NCI-H82 treated with DMSO at 0.1 percent for 48 hours (cell line): ENCODE measurements around the gene NRXN3.
"Not testable (repeated sequence)": the region's sequence is repeated elsewhere in the genome, so short reads cannot be mapped to it uniquely, and the experiment has no call there.

Source experiments
- DNase-seq: peaks from one replicate; lab custom pipeline; 2025; ENCODE audit not compliant: unreplicated experiment; lab: John Stamatoyannopoulos, UW

The NRXN3 gene

DNA sequence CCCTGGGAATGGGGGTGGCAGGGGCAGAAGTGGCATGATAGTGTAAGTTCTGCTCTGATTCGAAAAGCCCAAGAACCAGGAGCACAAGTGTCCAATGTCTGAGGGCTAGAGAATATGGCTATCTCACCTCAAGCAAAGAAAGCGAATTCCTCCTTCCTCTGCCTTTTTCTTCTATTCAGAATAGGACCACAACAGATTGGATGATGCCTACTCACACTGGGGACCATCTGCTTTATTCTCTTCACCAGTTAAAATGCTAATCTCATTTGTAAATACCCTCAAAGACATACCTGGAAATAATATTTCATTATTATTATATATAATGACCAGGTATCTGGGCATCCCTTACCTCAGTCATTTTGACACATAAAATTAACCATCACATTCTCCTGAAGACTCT is 808.7 kb downstream of the NRXN3 start:
- no peak for DNase-seq

DNA sequence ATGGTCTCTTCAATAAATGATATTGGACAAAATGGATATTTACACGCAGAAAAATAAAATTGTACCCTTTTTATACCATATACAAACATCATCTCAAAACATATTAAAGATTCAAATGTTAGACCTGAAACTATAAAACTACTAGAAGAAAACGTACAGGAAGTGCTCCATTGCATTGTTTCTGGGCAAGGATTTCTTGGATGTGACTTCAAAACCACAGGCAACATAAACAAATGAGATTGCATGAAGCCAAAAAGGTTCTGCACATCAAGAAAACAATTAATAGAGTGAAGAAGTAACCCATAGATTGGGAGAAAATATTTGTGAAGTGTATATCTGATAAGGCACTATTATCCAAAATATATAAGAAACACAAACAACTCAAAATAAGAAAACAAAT is 812.4 kb downstream of the NRXN3 start:
- no peak for DNase-seq

DNA sequence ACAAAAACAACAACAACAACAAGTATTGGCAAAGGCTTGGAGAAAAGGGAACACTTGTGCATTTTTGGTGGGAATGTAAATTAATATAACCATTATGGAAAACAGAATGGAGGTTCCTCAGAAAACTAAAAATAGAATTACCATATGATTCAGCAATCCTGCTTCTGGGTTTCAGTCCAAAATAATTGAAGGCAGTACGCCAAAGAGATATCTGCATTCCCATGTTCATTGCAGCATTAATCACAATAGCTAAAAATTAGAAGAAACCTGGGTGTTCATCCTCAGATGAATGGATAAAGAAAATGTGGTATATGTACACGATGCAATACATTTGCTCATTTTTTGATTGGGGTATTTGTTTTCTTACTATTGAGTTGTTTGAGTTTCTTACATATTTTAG is 813.0 kb downstream of the NRXN3 start:
- DNase-seq, result no peak

DNA sequence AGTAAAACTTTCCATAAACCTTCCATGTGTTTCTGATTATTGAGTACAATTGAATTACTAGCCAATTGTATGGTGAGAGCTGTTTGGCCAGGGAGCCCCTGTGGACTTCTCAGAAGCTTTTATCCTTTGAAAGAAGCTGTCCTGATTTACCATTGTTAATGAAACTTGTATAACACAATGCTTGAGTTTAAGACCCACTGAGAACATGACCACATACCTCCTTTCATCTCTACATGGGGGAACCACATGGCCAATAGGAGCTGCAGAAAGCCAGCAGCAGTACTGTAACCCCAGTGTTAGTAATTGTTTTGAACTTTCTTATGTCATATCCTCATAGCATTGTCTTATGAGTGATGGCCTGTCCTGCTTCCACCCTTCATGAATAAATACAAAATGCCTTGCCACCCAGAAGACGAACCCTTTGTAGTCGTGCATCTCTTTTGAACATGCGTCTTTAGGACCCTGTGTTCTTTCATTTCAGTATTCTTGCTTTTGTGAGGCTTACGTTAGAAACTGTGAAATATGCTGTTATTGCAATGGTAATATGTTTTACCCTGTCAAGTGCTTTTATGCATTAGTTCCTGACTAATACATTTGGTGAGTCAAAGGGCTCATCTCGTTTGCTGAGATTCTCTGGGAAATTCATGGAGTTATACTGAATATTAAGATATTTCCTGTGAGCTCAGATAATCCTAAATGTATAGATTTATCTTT is 815.7 kb downstream of the NRXN3 start:
- no peak for DNase-seq

DNA sequence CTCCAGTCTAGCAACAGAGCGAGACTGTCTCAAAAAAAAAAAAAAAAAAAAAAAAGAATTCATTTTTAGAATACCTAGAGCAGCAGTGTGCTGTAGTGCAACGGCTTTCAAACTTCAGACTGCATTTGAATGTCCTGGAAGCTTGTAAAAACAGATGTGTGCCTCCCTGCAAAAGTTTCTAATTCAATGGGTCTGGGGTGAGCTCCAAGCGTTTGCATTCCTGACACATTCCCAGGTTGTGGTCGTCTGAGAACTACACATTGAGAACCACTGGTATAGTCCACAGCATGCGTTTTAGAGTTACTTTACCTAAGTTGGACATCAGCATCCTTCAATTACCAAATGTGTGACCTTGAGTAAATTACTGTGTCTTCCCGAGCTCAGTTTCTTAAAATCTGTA is 816.8 kb downstream of the NRXN3 start:
- DNase-seq, result no peak

DNA sequence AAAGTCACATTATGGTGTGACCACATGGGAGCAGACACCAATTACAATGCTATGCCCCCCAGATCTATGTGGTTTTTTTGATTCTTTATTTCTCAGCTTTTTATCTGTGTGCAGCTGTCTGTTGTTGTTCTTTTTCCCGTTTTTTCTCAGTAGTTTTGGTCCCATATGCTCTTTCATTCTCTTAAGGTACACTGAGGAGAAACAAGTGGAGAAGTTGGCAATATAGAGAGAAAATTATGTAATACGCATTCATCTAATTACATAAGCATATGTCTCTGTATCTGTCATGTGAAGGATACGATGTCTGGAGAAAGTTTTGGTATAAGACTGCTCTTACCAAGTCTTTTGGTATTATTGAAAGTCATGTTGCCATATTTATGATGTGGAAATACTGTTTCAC is 819.0 kb downstream of the NRXN3 start:
- DNase-seq, result no peak

DNA sequence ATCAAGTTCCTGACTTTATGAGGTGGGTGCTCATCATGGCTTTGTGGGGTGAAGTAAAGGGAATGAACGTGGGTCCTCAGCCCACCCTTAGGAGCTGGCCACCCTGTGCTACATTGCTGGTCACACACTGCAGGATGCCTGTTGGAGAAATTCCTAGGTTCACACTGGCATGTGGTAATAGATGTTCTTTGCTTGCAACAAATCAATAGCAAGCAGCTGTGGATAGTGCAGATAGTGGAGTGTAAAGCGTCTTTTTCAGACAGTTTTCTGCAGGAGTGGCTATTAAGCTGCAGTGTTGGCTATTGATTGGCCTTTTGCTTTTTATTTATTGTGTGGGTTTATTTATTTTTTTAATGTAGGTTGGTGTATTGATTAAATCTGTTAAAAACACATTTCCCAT is 822.7 kb downstream of the NRXN3 start:
- no peak for DNase-seq

DNA sequence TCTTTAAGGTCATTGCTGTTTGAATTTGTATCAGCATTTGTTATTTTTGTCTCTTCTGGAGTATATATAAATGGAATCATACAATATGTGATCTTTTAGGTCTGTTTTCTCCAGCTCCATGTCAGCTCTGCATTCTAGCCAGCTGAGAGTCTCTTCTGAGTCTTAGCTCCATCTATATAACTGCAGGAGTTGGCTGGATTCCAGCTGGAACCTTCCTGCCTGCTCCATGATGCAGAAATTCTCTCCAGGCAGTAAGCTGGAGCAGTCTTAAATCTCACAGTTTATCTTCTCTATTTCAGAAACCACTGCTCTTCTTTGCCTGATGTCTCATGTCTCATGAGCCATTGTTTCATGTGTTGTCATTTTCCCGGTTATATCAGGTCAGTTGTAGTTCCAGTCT is 827.6 kb downstream of the NRXN3 start:
- DNase-seq, result no peak

DNA sequence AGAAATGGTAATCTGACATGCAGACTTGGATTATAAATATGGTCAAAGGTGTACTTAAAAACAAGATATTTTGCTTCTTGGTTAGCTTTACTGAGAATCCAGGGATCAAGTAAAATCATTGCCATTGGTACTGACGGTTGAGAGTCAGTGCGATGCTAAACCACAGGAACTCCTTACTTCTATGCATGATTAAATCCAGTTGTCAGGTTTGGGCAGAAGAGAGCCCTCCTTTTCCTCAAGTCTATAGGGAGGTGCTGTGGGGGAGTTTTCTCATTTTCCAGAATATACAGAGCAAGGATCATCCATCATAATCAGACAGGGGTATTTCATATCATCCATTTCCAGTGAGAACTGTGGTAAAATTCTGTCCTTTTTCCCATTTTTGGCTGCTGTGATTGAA is 839.1 kb downstream of the NRXN3 start:
- no peak for DNase-seq

DNA sequence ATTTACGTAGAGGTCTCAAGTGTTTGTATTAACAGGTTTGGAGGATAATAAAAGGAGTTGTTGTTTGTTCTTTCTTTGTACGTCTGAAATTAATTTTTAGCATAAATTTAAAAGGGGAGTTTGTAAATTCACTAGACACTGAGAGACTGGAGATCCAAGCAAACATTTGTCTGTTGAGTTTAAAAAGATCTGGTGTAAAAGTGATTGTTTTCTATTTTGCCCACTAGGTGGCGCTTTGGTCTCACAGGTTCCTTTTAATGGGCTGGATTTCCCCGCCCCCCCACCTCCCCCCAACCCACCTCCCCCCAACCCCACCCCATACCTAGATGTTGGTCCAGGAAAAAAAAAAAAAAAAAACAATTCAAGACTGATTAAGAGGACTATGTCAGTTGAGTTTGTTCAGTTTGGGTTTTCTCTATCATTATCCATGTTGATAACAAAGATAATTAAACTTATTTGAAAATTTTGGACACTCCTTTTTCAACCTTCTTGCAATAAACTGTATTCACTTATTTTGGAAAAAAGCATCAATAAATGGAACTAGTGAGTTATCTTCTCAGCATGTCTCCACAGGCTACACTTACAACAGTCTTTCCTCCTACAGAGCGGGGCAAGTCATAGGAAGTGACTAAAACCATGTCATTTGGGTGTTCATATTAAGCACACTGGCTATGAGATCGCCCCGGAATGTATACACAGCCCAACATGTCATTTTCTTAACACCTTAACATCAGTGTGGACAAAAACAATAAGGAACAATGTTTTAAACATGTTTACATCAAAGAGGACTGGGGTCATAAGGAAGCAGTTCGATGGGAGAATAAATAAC is 841.1 kb downstream of the NRXN3 start:
- no peak for DNase-seq

DNA sequence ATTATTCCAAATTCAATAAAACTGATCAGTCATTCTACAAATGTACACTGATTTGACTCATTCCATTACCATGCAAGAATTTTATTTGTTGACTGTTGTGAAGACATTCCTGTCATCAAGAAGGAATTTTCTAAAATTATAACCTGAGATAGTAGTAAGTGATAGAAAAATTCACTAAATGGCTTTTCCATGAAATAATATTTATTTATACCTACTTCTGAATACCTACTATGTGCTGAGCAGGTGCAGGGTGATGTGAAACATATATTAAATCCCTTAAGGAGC is 841.7 kb downstream of the NRXN3 start:
- no peak for DNase-seq

DNA sequence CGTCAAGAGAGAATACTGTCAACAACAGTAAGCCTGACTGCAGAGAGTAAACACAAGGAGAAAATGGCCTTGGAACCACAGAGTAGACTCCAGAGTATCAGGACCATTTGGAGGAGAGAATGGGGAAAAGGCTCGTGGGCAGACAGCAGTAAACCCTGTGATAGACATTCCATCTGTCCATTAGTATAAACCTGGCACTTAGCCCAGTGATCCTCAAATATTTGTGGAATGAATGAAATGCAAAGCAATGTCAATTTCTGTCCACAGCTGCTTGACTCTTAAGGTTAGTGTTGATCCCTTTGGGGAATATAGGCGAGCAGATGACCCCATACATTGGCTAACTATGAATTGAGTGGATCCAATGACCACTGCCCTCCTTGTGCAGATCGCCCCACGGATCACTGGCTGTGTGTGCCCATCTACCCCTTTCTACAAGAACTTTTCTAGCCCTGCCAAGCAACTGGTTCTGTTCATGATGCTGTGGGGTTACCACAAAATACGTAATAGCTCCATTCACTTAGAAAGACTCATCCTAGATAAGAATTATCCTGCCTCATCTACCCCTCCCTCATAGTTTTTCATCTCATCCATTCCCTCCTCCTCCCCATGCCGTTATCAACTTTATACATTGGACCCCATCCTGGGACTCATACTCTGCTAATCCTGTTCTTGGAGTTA is 846.8 kb downstream of the NRXN3 start:
- no peak for DNase-seq

DNA sequence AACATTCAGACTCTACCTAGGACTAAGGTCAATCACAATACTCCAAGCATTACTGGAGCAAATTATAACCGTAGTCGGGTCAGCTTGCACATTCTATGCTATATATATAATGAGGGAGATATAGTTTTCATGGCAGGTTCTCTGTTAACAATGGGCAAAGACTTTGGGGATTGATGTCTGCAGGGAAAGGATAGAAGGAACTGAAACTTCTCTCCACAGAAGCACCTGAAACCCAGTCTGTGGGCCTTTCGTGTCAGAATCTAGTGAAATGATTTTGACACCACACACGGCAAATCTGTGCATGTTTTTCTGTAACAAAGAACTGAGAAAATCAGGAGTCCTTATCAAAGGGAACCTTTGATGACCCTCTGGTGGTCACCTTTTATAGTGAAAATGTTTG is 847.4 kb downstream of the NRXN3 start:
- no peak for DNase-seq

DNA sequence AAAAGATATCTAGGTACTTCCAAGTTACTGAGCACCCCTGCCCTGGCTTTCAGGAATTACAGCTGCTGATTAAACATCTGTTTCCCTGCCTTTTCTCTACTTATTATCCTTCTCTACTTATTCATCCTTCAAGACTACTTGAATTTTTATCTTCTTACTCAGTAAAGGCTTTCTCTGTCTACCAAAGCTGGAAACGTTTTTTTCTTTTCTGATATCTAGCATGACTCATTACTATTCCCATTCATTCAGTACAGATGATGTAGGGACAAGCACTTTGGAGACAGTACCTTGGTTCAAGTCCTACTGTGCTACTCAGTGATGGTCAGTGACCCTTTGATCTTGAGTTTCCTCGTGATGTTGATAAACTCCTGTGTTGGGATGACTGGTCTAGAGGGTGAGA is 848.7 kb downstream of the NRXN3 start:
- DNase-seq, result no peak

DNA sequence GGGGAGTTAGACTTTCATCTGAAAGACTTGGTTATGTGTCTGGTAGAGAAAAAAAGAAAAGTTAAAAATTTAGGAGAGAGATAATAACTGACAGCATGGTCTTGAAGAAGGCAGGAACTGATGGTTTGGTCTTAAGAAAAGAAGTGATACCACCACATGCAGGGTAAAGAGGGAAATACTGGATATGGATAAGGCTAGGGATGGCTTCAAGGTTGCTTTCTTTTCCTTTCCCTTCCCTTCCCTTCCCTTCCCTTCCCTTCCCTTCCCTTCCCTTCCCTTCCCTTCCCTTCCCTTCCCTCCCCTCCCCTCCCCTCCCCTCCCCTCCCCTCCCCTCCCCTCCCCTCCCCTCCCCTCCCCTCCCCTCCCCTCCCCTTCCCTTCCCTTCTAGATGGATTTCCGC is 849.7 kb downstream of the NRXN3 start:
- DNase-seq, result not testable (repeated sequence)

DNA sequence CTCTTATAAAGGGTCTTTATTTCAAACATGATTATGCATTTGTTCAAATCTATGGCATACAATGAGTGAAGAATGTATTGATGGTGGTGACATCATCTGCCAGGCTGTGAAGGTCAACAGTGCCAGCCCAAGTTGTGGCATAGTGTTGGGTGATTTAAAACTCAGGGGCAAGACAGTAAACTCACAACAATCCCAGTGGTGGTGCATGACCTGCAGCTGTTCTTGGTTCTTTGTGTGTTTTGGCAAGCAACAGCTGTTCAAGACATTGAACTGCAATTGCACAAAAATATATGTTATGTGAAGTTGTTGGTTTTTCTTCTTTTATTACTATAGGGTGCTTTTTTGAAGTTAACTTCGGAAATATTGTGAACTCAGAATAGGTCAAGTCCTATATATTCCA is 851.6 kb downstream of the NRXN3 start:
- DNase-seq, result no peak

DNA sequence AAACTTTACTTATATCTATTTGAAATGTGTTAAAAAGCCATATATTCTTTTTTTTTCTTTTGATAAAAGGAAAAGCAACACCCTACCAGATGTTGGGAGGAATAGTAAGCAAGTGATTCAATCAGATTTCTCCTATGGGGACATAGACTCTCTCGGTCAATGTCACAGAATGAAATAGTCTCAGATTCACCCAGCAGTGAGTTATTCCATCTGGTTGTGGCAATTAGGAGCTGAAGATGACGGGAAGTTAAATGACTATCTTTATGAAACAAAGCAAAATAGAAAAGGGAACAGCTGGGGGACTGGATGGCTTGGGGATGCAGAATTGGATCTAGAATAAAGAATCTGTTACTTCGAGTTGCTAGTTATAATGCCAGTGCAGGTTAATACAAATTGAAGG is 857.0 kb downstream of the NRXN3 start:
- no peak for DNase-seq

DNA sequence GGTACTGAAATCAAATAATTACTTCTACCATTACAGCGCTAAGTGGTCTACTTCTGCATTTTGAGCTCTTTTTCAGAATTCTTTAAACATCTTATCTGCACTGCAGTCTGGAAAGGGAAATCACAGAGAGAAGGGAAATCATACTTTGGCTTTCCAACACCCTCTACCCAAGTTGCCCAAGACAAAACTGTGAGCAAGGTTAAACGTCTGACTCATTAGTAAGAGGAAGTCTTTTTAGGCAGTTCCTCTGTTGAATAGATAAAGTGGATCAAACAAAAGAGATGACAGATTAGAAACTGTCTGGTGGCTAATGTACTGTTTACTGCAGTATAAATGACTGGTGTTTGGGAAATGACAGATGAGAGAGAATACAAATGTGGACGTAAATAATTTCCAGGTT is 858.1 kb downstream of the NRXN3 start:
- no peak for DNase-seq

DNA sequence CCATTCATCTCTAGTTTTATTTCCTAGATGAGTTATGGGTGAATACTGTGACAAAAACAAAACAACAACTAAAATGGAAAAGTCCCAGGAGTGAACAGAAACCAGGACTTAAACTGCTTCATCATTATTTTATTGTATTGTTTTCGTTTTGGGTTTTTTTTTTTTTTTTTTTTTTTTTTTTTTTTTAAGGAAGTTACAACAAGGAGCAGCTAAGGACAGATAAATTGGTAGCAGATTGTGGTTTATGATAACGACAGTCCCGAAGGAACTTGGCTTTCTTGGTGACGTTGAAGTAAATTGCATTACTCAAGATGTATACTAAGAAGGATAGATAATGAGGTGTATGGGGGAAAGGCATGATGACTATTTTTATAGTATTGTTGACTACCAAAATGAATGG is 866.3 kb downstream of the NRXN3 start:
- no peak for DNase-seq

DNA sequence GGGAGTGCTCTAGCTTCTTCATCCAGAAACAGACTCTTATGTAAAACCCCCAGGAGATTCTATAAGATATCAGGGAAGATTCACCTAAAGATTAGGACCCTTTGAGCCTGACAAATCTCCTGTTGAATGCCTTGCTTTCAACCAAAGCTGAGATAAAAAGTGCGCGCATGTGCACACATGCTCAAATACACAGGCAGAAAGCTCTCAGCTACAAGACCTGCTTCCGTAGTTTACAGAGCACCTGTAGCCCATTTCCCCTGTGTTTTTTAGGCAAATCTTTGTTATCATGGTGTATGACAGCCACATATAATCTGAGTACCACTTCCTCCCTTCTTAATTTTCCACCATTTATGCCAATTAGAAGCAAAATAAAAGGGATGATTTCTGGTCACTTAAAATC is 866.9 kb downstream of the NRXN3 start:
- DNase-seq, result no peak

DNA sequence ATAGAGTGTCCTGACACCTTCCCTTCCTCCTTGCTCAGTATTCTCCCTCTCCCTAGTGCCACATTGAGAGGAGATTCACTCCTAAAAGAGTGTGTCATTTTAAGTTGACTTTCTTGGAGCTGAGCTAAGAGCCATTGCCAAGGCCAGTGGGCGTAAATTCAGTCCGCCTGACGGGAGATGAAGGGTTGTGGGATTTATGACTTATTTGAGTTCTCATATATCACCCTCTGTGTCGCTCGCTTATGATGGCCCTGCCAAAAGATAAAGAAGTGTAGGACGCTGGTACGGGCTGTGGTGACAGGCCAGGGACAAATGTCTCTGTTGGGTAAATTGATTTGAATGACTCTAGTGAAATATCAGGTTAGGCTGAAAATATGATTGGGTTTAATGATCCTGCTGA is 867.4 kb downstream of the NRXN3 start:
- DNase-seq, result no peak

DNA sequence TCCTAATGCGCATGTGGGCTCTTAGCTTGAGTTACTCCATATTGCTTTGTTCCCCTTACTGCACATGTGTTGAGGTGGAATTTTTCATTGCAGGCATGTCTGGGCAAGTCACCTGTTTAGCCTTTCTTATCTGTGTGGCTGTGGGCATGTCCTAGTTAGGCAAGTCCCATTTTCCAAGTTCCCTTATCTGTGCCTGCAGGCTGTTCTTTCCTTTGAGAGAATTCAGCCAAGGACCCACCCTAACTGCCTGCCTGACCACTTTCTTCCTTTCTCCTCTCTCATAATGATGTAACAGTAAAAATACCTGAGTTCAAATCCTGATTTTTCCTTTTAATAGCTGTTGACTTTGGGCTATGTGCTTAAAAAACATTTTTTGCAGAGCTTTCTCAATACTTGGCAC is 870.6 kb downstream of the NRXN3 start:
- no peak for DNase-seq
